Testis (tissue), 2 donors: ENCODE data around the gene BCL2L15.

Experiments used
- CTCF ChIP-seq, 3 experiments: fragments of 450-650 bp in 2 of 3; fragments of 200-600 bp in 1 of 3; sonication (generic) in 1 of 3; IDR thresholded peaks; one replicate each; pipeline ENCODE4 v1.5.1; 2016 to 2019; ENCODE audit warnings: antibody characterized with exemption in 3 of 3, mild to moderate bottlenecking in 2 of 3, moderate library complexity in 1 of 3
- POLR2A ChIP-seq: fragments of 450-650 bp; IDR thresholded peaks from one replicate; pipeline ENCODE4 v1.6.1; 2017; ENCODE audit warnings: antibody characterized with exemption, mild to moderate bottlenecking, moderate library complexity

- TF ChIP-seq POLR2A (no peak), CTCF (IDR thresholded peaks at IDR 0.05) (no peak)
Observed at GRCh38 chr1:113912594-113913311, 25.4 kb upstream of the BCL2L15 start.
